GM18867 (cell line): ENCODE data around the gene AP3S2.

Experiments used
- ATAC-seq: cut with Tn5 transposase; IDR thresholded peaks from one replicate; pipeline ENCODE4 v1.9.1; 2021; ENCODE audit warnings: mild to moderate bottlenecking, moderate library complexity; ENCODE audit not compliant: unreplicated experiment

The AP3S2 gene

GRCh38 chr15:89820666-89821611, 72.9 kb downstream of the AP3S2 start:
- no peak for ATAC-seq

DNA sequence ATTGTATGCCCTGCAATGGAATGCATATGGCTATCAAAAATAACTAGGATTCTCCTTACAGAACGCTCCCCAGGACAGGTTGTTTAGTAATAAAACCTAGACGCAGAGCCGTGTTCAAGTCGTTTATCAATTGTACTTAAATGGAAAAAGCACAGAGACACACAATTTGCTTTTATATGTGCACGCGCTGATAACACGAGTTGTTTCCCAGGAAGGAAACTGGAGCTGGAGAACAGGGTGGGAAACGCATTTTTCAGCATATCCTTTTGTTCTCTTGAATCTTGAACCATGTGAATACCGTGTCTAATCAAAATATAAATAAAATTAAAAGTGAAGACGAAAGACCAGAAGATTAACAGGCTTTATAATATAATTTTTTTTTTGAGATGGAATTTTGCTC, 75.5 kb downstream of the AP3S2 start:
- ATAC-seq: no peak

GRCh38 chr15:89817701-89818280, 76.0 kb downstream of the AP3S2 start:
- no peak for ATAC-seq

GRCh38 chr15:89815769-89816168, 78.0 kb downstream of the AP3S2 start:
- no peak for ATAC-seq

- ATAC-seq: no peak
Measured at GRCh38 chr15:89814112-89814742, 79.6 kb downstream of the AP3S2 start.

DNA sequence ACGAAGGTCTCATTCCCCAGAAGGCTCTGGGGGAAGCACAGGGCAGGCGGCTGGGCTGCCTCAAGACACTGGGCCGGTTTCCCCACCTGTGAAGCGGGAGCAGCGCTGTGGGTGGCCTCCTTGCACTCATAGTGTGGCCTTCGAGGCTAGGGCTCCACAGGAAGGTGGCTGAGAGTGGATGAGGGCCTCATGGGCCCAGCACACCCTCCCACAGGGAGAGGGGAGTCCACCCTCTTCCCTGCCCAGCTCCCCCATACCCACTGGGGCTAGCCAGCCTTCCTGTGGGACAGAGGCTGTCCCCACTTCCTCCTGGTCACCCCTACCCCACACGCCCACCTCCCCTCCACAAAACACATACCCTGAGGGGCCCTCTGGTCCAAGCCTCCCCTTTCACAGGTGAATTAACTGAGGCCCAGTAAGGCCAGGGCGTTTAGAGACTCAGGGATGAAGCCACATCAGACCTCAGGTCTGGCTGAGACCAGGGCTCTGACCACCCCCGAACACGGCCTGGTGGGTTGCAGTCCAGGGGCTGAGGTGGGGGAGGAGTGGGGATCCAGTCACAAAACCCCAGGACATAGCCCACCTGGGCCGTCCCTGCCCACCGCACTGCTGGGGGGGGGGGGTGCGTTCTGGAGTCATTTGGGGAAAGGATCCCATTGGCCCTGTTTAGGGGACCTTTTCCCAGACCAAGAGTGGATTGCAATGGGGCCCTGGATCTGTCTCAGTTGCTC, 80.2 kb downstream of the AP3S2 start:
- no peak for ATAC-seq

- ATAC-seq: no peak
Measured at GRCh38 chr15:89812847-89813320, 80.9 kb downstream of the AP3S2 start.

DNA sequence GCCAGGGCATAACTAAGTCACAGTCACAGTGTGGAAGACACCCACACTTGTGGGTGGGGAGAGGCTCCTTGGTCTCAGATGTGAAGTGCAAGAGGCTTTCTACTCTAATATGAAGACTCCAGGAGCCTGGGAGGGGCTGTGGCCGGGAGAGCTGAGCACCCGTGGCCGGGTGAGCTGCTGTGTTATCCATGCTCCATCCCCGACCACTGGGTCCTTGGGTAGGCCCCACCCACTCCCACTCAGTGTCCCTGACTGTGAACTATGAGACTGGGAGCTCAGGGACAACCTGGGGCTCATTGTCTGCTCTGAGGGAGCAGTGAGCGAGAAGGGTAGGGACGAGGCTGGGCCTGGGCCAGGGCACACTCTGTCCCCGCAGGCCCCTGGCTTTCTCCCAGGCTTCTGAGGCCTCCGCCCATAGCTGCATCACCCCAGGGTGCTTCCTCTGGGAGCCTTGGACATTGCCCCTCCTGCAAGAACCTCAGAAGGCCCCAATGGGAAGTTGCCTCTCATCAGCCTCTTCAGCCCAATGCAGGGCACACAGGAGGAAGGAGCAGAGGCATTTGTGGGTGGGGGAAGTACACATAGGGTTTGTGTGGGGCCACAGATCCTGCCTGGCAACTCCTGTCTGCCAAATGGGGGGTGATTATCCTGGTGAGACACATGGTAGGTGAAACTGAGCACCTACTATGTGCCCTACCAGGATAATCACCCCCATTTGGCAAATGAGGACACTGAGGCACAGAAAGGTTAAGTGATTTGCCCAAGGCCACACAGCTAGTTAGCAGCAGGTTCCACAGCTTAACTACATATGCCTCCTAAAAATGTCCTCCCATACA, 81.6 kb downstream of the AP3S2 start:
- no peak for ATAC-seq

GRCh38 chr15:89810837-89811236, 83.0 kb downstream of the AP3S2 start:
- ATAC-seq: no peak

DNA sequence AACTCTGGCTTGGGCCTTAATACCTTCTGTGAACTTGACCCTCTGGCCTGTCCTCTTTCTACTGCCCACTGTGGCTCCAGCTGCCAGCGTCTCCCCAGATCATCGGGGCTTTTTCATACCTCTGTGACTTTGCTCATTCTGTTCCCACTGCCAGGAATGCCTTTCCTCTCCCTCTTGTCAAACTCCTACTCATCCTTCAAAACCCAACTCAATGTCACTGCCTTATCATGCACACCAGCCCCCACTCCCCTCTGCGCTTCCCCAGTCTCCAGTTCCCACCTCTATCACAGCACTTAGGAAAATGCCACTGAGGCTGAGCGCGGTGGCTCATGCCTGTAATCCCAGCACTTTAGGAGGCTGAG, 84.0 kb downstream of the AP3S2 start:
- ATAC-seq: no peak

GRCh38 chr15:89809093-89809786, 84.6 kb downstream of the AP3S2 start:
- no peak for ATAC-seq

- ATAC-seq: no peak
Measured at GRCh38 chr15:89808160-89808870, 85.5 kb downstream of the AP3S2 start.

- no peak for ATAC-seq
Measured at GRCh38 chr15:89807689-89808088, 86.1 kb downstream of the AP3S2 start.

DNA sequence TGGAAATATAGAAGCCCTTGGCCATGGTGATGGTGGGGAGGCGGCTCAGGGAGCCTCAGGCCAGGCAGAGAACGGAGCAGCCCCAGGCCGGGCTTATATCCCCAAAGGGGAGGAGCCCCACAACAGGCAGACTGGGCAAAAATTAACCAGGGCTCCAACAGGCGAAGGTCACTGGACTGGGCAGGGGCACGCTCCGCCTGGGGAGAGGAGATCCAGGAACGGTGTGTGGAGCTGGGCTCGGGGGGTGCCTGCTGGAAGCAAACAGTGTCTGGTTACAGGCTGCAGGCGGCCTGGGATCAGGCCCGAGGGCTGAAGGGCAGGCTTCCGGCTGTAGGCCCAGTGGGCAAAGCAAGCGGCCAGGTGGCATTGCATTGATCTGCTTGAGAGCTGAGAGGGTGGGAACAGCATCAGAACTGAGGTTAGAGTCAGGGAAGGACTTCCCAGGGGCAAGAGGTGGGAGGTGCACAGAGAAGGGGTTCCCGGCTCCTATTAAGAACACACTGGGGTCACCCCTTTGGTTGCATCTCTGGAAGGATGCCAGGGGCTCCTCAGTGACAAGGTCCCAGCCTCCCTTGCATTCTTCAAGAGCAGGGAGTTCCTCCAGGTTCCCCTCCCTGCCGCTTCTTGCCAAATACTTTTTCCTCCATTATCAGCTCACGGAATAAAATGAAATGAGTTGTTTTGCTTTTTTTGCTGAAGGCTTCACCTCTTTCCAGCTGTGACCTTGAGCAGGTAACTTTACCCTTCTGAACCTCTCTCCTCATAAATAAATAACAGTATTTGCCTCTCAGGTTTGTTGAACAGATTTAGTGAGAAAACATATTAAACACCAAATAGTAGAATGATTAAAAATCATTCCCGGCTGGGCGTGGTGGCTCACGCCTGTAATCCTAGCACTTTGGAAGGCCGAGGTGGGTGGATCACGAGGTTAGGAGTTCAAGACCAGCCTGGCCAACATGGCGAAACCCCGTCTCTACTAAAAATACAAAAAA, 86.9 kb downstream of the AP3S2 start:
- ATAC-seq: no peak

DNA sequence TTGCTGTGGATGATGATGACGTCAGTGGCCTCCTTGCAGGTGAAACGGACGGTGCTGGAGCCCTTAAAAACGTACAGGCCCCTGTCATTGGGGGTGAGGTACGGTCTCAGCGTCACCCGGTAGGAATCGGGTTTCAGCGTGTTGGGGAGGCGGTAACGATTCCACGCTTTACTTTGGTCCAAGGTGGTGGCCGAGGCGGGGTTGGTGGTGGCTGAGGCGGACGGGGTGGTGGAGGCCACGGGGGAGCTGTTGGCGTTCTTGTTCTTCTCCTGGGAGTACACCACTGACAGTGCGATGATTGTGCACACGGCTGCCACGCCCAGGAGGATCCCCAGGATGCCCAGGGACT, 87.6 kb downstream of the AP3S2 start:
- ATAC-seq: no peak

DNA sequence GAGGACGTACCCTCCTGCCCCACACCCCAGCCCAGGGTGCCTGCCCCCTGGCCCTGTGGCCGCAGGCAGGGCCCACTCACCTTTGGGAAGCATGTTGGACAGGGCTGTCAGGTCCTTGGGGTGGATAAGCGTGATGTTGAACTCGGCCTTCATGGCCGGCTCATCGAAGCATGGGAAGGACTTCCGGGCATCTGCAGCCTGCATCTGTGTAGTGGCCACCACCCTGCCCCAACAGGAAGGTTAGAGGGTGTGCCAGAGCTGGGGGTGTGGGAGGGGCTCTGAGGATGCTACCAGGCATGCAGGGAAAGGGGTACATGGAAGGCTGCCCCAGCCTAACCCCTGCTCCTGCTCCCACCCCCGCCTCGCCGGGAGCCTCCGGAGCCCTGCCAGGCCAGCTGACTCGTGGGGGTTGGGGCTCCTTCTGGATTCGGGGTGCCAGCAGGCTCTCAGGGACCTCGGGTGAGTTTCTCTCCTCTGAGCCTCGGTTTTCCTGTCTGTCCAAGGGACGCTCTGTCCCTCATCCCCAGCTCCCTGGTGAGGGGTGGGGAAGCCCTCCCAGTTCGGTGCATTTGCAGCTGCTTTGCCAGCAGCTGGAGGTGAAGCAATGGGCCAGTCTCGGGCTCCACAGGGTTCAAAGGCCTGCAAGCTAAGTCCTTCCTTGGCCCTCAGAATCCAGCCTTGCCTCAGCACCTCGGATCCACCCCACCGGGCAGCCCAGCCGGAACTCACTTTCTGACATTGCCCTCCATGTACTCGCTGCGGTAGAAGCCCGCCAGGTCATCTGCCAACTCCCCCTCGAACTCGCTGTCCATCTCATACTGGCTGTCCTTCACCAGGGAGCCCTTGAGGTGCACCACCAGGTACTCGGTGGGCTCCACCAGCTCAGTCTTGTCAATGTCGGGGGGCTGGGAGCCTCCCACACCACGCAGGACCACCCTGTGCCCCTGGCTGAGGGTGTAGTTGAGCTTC, 88.3 kb downstream of the AP3S2 start:
- no peak for ATAC-seq
